Activated naive CD4-positive, alpha-beta T cell treated with anti-CD3 and anti-CD28 coated beads, Interleukin-2, amount 50 U/mL, for 16 hours (primary cell): ENCODE measurements around the gene EPHA10.
A peak's percentile ranks its signal among the peaks of the same experiment; 100 is the strongest.
"Not testable (repeated sequence)": the region's sequence is repeated elsewhere in the genome, so short reads cannot be mapped to it uniquely, and the experiment has no call there.

Source experiments
- DNase-seq: peaks from one replicate; pipeline ENCODE4 v3.0.0-alpha.2; 2020

The EPHA10 gene

DNA sequence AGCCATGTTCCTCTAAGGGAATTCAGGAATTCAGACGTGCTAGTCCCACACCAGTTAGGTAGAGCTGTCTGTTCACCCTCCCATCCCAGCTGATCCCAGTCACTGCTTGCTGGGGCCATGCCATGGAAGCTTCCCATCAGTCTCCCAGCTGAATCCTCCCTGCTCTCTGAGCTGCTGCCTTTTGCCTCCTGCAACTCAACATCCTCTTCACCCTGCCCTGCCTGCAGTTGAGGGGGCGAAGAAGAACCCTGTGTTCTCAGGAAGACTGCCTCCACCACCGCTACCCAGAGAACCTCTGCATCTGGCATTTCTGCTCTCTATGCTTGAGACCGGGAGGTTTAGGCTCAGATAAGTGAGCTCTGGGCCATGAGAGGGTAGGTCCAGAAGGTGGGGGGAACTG lies 56.4 kb downstream of the EPHA10 start:
- DNase-seq = no peak

DNA sequence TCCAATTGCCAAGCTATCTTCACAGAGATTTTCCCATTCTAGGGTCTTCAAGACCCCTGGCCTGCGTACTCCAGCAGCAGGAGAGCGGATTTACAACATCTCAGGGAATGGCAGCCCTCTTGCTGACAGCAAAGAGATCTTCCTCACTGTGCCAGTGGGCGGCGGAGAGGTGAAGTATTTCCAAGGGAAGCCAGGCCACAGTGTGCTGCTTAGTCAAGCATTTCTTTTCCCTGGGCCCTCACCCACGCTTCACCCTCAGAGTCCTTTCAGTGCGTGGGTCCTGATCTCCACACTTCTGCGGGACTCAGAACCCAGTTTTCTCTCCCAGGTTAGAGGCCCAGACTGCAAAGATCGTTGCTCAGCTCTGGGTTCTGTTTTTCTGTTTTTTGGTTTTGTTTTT lies 59.5 kb downstream of the EPHA10 start:
- DNase-seq = no peak

DNA sequence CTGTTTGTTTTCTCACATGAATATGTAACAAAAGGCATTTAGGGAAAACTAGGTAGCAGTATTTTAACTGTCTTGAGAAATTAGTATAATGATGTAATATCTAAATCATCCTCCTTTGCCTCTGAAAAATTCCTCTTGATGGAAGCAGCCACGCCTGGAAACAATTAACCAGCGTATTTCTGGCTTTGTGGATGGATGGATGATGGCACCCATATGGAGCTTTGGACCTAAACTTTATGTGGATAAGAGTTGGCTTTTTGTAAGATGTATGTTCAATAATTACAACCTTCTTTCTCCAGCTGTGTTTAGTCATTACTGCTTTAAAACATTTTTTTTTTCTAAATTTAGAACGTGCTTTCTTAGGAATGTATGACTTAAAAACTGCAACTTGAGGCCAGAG lies 60.0 kb downstream of the EPHA10 start:
- DNase-seq = no peak

DNA sequence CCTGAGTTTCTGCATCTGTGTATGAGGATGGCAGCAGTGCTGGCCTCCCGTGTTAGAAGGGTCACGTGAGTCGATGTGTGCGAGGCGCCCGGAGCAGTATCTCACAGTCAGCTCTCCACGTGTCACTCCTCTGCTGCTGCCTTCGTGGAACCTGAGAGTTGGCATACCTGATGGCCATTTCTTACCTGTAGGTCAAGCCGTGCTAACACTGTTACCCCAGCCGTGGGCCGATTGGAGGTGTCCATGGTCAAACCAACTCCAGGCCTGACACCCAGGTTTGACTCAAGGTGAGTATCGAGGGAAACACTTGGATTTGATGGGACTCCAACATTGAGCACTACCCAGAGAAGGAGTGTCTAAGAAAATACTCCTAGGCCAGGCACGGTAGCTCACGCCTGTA lies 61.9 kb downstream of the EPHA10 start:
- no peak for DNase-seq

DNA sequence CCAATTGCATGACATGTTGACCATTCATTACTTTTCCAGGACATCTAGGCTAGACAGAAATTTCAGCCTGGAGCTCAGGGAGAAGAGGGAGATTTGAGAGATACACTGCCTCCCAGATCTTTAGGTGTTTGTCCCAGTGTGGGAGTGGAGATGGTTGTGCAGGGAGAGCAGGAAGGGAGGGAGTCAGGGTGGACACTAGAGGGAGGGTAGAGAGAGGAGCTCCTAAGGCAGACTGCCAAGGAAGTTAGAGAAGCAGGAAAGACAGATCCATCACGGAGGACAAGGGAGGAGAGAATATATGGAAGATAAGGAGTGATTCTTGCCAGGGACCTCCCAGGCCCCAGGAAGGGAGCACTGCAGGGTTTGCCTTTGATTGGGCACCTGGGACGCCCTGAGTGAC lies 63.9 kb downstream of the EPHA10 start:
- no peak for DNase-seq

DNA sequence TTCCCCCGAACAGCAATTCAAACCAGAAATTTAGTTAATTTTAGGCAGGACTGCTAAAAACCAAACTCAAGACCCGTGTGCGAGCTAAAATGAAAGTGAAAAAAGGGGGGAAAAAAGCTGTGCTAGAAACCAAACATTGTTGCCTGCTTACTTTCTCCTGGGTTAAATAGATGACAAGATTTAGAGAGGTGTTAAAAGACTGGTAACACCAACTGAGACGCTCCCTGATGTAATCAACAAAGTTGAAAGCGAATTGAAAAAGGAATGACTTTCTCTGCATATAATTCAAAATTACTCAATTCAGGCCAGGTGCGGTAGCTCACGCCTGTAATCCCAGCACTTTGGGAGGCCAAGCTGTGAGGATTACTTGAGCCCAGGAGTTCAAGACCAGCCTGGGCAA lies 65.8 kb downstream of the EPHA10 start:
- DNase-seq = no peak

GRCh38 chr1:37697737-37698136 lies 67.2 kb downstream of the EPHA10 start:
- no peak for DNase-seq

DNA sequence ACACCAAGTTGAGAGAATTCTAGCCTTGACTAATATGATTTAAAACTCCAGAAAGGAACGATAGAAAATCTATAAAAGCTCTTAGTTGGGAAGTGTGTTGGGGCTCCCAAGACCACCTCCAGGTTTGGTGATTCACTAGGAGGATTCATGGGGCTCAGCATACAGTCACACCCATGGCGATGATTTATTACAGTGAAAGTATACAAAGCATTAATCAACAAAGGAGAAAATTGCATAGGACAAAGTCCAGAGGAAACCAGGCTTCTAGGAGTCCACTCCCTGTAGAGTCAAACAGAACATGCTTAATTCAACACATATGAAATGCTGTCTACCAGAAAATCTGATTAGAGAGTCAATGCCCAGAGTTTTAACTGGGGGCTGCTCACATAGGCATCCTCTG lies 67.8 kb downstream of the EPHA10 start:
- DNase-seq = no peak

DNA sequence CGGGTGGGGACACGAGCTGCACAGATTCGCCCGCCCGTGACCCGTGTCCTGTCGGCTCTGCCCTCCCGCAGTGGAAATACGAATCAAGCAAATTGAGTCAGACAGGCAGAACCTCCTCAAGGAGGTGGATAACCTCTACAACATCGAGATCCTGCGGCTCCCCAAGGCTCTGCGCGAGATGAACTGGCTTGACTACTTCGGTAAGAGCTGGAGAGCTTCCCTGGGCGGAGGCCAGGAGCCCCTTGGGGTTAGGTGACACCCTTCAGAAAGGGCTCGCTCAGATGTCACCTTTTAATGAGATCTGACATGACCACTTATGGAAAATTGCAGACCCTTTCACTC lies 72.1 kb downstream of the EPHA10 start:
- no peak for DNase-seq

DNA sequence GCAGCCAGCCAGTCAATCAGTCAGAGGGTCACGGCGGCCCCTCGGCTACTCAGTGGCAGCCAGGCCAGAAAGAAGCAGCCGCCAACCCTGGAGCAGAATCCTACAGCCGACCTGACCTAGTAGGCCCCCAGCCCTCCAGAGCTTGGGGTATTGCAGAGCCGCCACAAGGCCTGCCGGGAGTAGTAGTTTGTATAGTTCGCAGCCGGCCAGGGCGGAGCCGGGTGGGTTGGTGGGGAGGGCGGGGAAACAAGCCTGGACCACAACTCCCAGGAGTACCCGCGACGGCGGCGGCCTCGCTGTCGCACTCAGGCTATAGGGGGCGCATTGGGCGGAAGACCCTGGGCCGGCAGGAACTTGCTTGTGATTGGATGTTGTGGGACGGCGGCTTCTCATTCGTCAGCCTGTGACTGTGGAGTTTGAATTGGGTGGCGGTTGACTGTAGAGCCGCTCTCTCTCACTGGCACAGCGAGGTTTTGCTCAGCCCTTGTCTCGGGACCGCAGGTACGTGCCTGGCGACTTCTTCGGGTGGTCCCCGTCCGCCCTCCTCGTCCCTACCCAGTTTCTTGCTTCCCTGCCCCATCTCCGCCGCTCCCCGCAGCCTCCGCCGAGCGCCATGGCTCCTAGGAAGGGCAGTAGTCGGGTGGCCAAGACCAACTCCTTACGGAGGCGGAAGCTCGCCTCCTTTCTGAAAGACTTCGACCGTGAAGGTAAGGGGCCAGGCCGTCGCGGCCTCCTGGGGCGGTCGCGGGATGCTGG lies 72.7 kb downstream of the EPHA10 start, which contains the start of gene CDCA8:
TSS of gene CDCA8 (plus strand) at position 439 of the 756 bp plus-strand sequence. CDS start at position 614, 175 bp downstream.
- DNase-seq = peak; percentile 99

GRCh38 chr1:37691497-37692077 lies 73.3 kb downstream of the EPHA10 start:
- peak; percentile 36 for DNase-seq

DNA sequence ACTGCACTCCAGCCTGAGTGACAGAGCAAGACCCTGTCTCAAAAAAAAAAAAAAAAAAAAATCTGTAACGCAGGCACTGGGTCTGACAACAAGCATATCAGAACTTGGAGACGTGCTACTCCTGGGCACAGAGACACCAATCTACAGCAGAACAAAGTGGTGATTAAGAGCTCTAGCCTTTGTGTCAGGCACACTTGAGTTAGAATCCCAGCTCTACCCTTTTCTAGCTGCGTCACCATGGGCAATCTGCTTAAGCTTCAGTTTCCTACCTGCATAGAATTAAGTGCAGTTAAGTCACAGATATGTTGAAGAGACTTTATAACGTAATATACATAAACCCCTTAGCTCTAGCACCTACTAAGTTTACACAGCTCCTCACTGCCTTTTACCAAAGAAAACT lies 76.0 kb downstream of the EPHA10 start:
- no peak for DNase-seq

DNA sequence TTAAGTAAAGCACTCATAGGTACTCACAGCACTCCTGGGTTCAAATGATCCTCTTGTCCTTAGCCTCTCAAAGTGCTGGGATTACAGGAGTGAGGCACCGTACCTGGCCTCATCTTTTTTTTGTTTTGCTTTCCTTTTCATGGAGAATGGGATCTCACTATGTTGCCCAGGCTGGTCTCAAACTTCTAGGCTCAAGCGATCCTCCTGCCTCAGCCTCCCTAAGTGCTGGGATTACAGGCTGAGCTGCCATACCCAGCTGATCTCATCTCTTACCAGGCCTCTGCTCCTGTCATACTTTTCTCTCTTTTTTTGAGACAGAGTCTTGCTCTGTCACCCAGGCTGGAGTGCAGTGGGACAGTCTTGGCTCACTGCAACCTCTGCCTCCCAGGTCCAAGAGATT lies 77.2 kb downstream of the EPHA10 start:
- not testable (repeated sequence) for DNase-seq

DNA sequence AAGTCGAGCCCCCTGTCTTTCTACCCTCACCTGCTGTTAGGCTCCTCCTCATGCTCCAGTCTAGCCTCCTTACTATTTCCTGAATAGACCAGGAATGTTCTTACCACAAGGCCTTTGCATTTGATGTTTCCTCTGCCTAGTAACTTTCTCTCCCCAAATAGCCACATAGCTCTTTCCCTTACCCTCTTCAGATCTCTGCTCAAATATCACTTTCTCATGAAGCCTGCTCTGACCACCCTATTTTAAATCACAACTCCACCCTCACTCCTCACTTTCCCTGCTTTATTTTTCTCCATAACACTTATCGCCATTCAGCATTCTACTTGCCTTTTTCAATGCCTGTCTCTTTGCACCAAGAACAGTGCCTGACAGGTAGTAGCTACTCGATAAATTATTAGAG lies 79.2 kb downstream of the EPHA10 start:
- DNase-seq = no peak

DNA sequence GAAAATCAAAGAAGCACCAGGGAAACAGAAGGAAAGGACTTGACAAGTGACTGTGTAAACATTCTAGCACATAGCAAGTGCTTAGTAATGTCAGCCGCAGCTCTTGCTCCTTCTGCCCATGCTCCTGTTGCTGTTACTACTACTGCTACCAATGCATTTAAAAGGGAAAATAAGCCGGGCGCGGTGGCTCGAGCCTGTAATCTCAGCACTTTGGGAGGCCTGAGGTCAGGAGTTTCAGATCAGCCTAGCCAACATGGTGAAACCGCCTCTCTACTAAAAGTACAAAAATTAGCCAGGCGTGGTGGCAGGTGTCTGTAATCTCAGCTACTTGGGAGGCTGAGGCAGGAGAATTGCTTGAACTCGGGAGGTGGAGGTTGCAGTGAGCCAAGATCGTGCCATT lies 80.7 kb downstream of the EPHA10 start:
- not testable (repeated sequence) for DNase-seq

- peak; percentile 80 for DNase-seq
Observed at GRCh38 chr1:37682334-37682987, 82.5 kb downstream of the EPHA10 start.

DNA sequence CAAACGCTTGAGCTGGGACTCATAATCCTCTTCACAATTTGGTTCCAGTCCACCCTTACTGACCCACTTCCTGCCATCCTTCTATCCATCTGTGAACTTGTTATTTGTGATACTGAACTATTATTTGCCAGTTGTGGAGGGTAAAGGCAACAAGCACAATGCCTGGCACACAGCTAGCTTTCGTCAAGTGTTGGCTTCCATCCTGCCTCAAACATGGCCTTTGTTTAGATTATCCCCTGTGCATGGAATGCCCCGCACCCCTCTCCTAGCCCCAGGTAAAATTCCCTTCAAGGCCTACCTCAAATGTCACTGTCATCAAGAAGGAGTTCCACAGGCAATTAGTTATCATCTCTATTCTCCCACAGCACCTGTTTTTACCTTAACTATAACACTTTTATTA lies 84.0 kb downstream of the EPHA10 start:
- DNase-seq = no peak

- DNase-seq = no peak
Observed at GRCh38 chr1:37677808-37678207, 87.1 kb downstream of the EPHA10 start.

DNA sequence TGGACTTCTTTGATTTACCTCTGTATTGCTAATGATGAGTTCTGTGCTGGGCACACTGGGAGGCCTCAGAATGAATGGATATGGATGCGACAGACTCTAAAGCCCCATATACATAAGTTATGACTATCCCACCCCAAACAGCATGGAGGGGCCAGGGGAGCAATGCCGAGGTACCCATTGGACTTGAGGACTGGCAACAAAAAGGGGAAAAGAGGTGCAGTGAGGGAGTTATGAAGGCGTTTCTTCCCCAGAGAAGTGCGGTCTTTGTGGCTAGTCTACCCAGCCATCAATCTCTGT lies 87.8 kb downstream of the EPHA10 start:
- no peak for DNase-seq

GRCh38 chr1:37676281-37677142 lies 88.4 kb downstream of the EPHA10 start:
- DNase-seq = no peak

DNA sequence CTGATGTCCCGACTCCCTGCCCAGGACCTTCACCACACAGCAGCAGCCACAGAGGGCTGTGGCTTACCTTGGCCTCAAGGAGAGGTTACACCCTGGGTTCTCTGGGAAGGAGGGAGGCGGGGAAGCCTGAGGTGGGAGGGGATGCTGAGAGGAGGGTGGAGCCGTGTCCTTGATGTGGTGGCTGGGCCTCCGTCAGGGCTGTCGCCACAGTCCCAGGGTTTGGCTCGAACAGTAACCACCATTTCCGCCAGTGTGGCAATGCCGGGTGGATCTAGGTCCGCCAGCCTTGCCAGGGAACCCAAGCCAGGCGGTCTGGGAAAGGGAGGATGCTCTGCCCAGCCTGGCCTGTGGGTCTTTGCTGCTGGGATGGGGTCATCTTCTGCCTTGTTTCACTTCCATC lies 91.0 kb downstream of the EPHA10 start:
- no peak for DNase-seq

DNA sequence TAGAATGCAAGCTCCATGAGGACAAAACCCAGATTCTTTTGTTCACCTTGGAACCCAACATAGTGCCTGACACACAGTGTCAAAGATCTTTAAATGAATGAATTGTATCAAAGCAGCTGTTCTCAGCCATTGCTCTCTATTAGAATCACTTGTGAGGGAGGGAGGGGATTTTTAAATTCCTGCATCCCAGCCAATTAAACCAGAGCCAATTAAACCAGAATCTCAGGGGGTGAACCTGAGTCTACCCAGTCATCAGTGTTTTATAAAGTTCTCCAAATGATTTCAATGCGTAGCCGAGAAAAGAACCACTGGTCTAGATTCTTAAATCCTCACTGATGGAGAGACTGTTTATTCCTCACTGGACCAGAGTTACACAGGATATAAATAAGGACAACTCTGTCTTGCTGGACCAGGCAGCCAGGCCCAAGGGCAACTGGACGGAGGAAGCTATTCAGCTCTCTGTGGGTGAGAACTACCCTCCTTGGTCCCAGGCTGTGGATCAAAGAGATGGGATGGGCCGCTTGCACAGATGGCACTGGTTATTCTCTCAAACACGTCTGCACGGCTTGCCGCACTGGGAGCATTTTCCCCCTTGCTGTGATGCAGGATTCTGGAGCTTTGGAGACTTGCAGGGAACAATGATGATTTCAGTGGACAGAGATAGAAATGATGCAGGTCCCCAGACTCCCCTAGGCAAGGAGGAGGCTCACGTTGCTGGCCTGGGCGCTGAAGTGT lies 92.6 kb downstream of the EPHA10 start:
- no peak for DNase-seq

- no peak for DNase-seq
Observed at GRCh38 chr1:37671261-37671660, 93.7 kb downstream of the EPHA10 start.
